HUES6 (cell line): ENCODE results near the gene TNS1.

ENCODE experiments used
- H3K27ac ChIP-seq: 2 replicates; pipeline ENCODE4 v1.7.0; 2013; ENCODE audit warnings: low read depth, mild to moderate bottlenecking, low read length, inconsistent platforms
- H3K27me3 ChIP-seq: 2 replicates; pipeline ENCODE4 v1.6.1; 2013; ENCODE audit warnings: low read length; ENCODE audit not compliant: control insufficient read depth, insufficient read depth
- H3K36me3 ChIP-seq: 2 replicates; pipeline ENCODE4 v1.6.1; 2013; ENCODE audit warnings: low read length; ENCODE audit not compliant: control insufficient read depth, insufficient read depth
- H3K4me1 ChIP-seq: 2 replicates; pipeline ENCODE4 v1.6.1; 2013; ENCODE audit warnings: low read length; ENCODE audit not compliant: control insufficient read depth, insufficient read depth
- H3K4me3 ChIP-seq: 2 replicates; pipeline ENCODE4 v1.5.1; 2013; ENCODE audit warnings: low read depth, low read length
- H3K9ac ChIP-seq: one replicate; pipeline ENCODE4 v1.6.1; 2013; ENCODE audit warnings: mild to moderate bottlenecking, low read length
- H3K9me3 ChIP-seq: 2 replicates; pipeline ENCODE4 v1.6.1; 2013; ENCODE audit warnings: low read depth, low read length; ENCODE audit not compliant: control insufficient read depth, insufficient read depth

TNS1 gene

GRCh38 chr2:217939220-217939619 lies 63.6 kb downstream of the TNS1 start:
- peaks cover 46% of the 10 kb centered on the region for H3K4me1 ChIP-seq
- H3K27me3 ChIP-seq = no peaks in the 10 kb centered on the region
- H3K27ac ChIP-seq = no peak overlapping the region
- no peaks in the 10 kb centered on the region for H3K36me3 ChIP-seq
- H3K9me3 ChIP-seq = no peaks in the 10 kb centered on the region
- no peak overlapping the region for H3K4me3 ChIP-seq
- H3K9ac ChIP-seq = no peak overlapping the region

GRCh38 chr2:217938036-217938435 lies 64.8 kb downstream of the TNS1 start:
- Histone ChIP-seq H3K4me1 (peaks cover 42% of the 10 kb centered on the region), H3K9me3 (no peaks in the 10 kb centered on the region), H3K36me3 (no peaks in the 10 kb centered on the region), H3K4me3 (no peak overlapping the region), H3K27ac (no peak overlapping the region), H3K27me3 (no peaks in the 10 kb centered on the region), H3K9ac (no peak overlapping the region)

GRCh38 chr2:217937446-217937845 lies 65.3 kb downstream of the TNS1 start:
- Histone ChIP-seq H3K4me3 (no peak overlapping the region), H3K36me3 (no peaks in the 10 kb centered on the region), H3K27ac (no peak overlapping the region), H3K27me3 (no peaks in the 10 kb centered on the region), H3K4me1 (peaks cover 44% of the 10 kb centered on the region), H3K9ac (peak overlapping the region; percentile 5), H3K9me3 (no peaks in the 10 kb centered on the region)

- Histone ChIP-seq H3K9ac (peak overlapping the region; percentile 5), H3K27ac (no peak overlapping the region), H3K4me1 (peaks cover 44% of the 10 kb centered on the region), H3K36me3 (no peaks in the 10 kb centered on the region), H3K4me3 (no peak overlapping the region), H3K27me3 (no peaks in the 10 kb centered on the region), H3K9me3 (no peaks in the 10 kb centered on the region)
Observed at GRCh38 chr2:217936952-217937351, 65.8 kb downstream of the TNS1 start.

- no peaks in the 10 kb centered on the region for H3K36me3 ChIP-seq
- no peak overlapping the region for H3K4me3 ChIP-seq
- no peaks in the 10 kb centered on the region for H3K9me3 ChIP-seq
- H3K9ac ChIP-seq = no peak overlapping the region
- H3K27me3 ChIP-seq = no peaks in the 10 kb centered on the region
- H3K27ac ChIP-seq = no peak overlapping the region
- peaks cover 45% of the 10 kb centered on the region for H3K4me1 ChIP-seq
Observed at GRCh38 chr2:217935901-217936684, 66.7 kb downstream of the TNS1 start.

GRCh38 chr2:217935235-217935879 lies 67.4 kb downstream of the TNS1 start:
- Histone ChIP-seq H3K4me3 (no peak overlapping the region), H3K4me1 (peaks cover 52% of the 10 kb centered on the region), H3K36me3 (no peaks in the 10 kb centered on the region), H3K9me3 (no peaks in the 10 kb centered on the region), H3K27me3 (no peaks in the 10 kb centered on the region), H3K27ac (no peak overlapping the region), H3K9ac (no peak overlapping the region)

- H3K27ac ChIP-seq = no peak overlapping the region
- H3K27me3 ChIP-seq = no peaks in the 10 kb centered on the region
- no peaks in the 10 kb centered on the region for H3K9me3 ChIP-seq
- peaks cover 57% of the 10 kb centered on the region for H3K4me1 ChIP-seq
- no peak overlapping the region for H3K9ac ChIP-seq
- no peak overlapping the region for H3K4me3 ChIP-seq
- H3K36me3 ChIP-seq = no peaks in the 10 kb centered on the region
Observed at GRCh38 chr2:217934321-217935131, 68.3 kb downstream of the TNS1 start.

- Histone ChIP-seq H3K4me3 (no peak overlapping the region), H3K9ac (no peak overlapping the region), H3K27ac (no peak overlapping the region), H3K27me3 (no peaks in the 10 kb centered on the region), H3K36me3 (no peaks in the 10 kb centered on the region), H3K4me1 (peaks cover 57% of the 10 kb centered on the region), H3K9me3 (no peaks in the 10 kb centered on the region)
Observed at GRCh38 chr2:217933617-217933993, 69.2 kb downstream of the TNS1 start.

- H3K4me1 ChIP-seq = peaks cover 59% of the 10 kb centered on the region
- no peak overlapping the region for H3K4me3 ChIP-seq
- H3K27ac ChIP-seq = no peak overlapping the region
- H3K9ac ChIP-seq = no peak overlapping the region
- H3K36me3 ChIP-seq = no peaks in the 10 kb centered on the region
- H3K27me3 ChIP-seq = no peaks in the 10 kb centered on the region
- H3K9me3 ChIP-seq = no peaks in the 10 kb centered on the region
Observed at GRCh38 chr2:217932803-217933616, 69.8 kb downstream of the TNS1 start.

- peaks cover 49% of the 10 kb centered on the region for H3K4me1 ChIP-seq
- H3K36me3 ChIP-seq = no peaks in the 10 kb centered on the region
- H3K27ac ChIP-seq = no peak overlapping the region
- H3K9ac ChIP-seq = no peak overlapping the region
- H3K27me3 ChIP-seq = no peaks in the 10 kb centered on the region
- H3K9me3 ChIP-seq = no peaks in the 10 kb centered on the region
- no peak overlapping the region for H3K4me3 ChIP-seq
Observed at GRCh38 chr2:217931846-217932560, 70.8 kb downstream of the TNS1 start.
